Measurements from ENCODE around the gene GNG7.

DNA sequence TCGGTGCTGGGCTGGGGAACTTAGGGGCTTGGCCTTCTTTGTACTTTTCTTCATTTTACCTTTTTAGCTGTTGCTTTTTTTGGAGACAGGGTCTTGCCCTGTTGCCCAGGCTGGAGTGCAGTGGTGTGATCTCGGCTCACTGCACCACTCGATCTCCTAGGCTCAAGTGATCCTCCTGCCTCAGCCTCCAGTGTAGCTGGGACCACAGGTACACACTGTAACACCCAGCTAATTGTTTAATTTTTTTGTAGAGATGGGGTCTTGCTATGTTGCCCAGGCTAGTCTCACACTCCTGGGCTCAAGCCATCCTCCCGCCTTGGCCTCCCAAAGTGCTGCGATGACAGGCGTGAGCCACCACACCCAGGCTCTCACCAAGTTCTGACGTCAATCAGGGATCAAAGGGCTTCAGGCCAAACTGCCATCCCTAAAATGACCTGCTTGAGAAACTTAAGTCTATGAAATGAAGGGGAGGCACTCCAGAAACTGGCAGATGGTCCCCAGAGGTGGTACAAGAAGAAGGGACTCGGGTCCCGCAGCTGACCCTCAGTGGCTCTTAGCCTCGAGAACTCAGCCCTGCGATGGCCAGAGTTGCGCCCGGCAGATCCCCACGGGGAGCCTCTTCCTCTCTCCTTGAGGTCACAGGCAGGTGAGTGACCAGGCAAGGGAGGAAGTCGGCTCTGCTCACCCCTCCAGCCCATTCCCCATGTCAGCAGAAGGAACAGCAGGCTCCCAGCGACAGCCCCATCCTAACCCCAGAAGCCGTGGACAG is 61.7 kb downstream of the GNG7 start:
- TF ChIP-seq POLR2AphosphoS5 (IDR thresholded peaks at IDR 0.05; ENCODE audit: low read depth, low read length) (no peak), POLR2A (IDR thresholded peaks at IDR 0.05; ENCODE audit: low read depth, low read length) (no peak), POU2F2 (IDR thresholded peaks at IDR 0.05; ENCODE audit: low read depth, low read length) (no peak), TAF1 (IDR thresholded peaks at IDR 0.05; ENCODE audit: low read depth, low read length) (no peak), SPI1 (IDR thresholded peaks at IDR 0.05; ENCODE audit: low read depth, low read length) (no peak), PAX5 (IDR thresholded peaks at IDR 0.05; ENCODE audit: insufficient read depth, low read length, severe bottlenecking) (no peak)

Measured in GM12891 (cell line).